GM10266 (cell line): ENCODE results near the gene ZDHHC11.
"Not testable (repeated sequence)": the region's sequence is repeated elsewhere in the genome, so short reads cannot be mapped to it uniquely, and the experiment has no call there.

Experiments
- DNase-seq: peaks from one replicate; pipeline ENCODE4 v3.0.0; 2012; ENCODE audit errors: extremely low spot score
- TF ChIP-seq, protein P1 (sequence below): IDR thresholded peaks from 2 replicates; pipeline ENCODE4 v1.5.1; 2012; ENCODE audit warnings: mild to moderate bottlenecking, low read depth; ENCODE audit not compliant: control insufficient read depth, insufficient read depth; ENCODE audit errors: missing control alignments

The ZDHHC11 gene

DNA sequence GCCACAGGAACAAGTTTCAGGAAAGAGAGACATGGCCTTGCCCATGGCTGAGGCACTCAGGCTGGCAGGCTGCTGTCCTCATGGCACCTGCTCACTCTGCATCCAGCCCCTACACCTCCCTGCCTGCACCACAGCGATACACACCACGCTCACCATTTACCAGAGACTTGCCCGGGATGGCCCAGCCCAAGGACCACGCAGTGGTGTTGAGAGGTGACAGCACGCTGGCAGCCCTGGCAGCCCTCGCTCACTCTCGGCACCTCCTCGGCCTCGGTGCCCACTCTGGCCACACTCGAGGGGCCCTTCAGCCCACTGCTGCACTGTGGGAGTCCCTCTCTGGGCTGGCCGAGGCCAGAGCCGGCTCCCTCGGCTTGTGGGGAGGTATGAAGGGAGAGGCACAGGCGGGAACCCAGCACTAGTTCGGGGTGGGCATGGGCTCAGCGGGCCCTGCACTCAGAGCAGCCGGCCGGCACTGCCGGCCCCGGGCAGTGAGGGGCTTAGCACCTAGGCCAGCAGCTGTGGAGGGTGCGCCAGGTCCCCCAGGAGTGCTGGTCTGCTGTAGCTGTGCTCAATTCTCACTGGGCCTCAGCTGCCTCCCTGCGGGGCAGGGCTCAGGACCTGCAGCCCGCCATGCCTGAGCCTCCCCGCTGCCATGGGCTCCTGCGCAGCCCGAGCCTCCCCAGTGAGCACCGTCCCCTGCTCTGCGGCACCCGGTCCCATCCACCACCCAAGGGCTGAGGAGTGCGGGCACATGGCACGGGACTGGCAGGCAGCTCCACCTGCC, 86.6 kb downstream of the ZDHHC11 start:
- TF ChIP-seq, protein P1, sequence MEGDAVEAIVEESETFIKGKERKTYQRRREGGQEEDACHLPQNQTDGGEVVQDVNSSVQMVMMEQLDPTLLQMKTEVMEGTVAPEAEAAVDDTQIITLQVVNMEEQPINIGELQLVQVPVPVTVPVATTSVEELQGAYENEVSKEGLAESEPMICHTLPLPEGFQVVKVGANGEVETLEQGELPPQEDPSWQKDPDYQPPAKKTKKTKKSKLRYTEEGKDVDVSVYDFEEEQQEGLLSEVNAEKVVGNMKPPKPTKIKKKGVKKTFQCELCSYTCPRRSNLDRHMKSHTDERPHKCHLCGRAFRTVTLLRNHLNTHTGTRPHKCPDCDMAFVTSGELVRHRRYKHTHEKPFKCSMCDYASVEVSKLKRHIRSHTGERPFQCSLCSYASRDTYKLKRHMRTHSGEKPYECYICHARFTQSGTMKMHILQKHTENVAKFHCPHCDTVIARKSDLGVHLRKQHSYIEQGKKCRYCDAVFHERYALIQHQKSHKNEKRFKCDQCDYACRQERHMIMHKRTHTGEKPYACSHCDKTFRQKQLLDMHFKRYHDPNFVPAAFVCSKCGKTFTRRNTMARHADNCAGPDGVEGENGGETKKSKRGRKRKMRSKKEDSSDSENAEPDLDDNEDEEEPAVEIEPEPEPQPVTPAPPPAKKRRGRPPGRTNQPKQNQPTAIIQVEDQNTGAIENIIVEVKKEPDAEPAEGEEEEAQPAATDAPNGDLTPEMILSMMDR: no peak
- no peak for DNase-seq

- TF ChIP-seq, protein P1: no peak
- no peak for DNase-seq
Observed at GRCh38 chr5:763397-763796, 87.4 kb downstream of the ZDHHC11 start.

- not testable (repeated sequence) for DNase-seq
Observed at GRCh38 chr5:762996-763395, 87.8 kb downstream of the ZDHHC11 start.

GRCh38 chr5:761854-762710, 88.7 kb downstream of the ZDHHC11 start:
- TF ChIP-seq, protein P1: no peak
- DNase-seq: no peak

DNA sequence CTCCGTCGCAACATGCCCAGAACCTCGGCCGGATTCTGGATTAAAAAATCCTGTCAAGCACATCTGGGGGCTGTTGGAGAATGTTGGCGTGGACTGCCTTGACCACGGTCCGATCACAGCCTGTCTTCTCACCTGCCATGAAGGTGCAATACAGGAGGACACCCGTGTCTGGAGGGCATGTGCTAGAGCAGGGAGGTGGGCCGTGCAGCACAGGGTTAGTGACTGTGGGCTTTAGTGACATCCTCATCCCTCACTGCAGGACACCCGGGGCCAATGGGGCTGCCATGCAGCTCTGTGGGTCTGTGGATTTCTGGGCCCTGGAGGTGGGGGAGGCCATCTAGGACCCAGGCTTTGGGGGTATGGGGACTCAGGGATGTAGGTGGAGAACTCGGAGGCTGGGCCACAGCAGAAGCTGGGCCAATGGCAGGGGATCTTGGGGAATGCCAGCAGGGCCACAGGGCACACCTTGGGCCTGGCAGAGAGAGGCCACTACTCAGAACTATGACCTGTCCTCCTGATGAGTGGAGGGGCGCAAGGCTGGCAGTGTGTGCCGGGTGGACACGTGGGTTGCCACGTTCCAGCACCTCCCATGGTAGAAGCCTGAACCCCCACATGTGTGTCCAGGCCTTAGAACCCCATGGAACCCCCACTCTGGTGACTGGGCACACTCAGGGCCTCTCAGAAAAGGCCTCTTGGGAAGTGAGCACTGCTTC, 89.6 kb downstream of the ZDHHC11 start:
- TF ChIP-seq, protein P1: no peak
- no peak for DNase-seq

GRCh38 chr5:760363-761058, 90.3 kb downstream of the ZDHHC11 start:
- no peak for DNase-seq
- TF ChIP-seq, protein P1: no peak

DNA sequence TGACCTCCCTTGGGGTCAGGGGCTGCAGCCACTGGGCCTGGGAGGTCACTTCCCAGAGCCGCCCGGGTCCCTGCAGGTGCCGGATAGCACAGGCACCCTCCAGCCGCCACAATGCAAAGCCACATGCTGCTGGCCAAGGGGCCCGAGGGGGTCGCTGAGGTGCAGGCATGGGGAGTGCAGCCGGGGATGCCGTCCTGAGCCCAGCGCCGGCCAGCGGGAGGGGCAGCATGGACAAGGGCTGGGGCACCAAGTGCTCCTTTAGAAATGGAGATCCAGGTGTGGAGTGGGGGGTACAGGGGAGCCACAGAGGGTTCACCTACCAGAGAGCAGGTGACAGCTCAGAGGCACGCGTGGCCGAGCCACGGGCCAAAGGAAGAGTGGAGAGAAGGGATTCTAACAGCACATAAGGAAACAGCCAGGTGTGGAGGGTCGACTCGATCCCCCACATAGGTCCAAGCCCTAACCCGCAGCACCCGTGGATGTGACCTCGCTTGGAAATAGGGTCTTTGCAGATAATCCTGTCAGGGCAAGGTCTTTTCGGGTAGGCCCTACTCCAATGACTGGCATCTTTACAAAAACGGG, 90.9 kb downstream of the ZDHHC11 start:
- DNase-seq: no peak
- TF ChIP-seq, protein P1: no peak
